ENCODE results near the gene NHLRC4.
"Not testable (repeated sequence)": the region's sequence is repeated elsewhere in the genome, so short reads cannot be mapped to it uniquely, and the experiment has no call there.

NHLRC4 gene

GRCh38 chr16:596736-597060 lies 29.9 kb downstream of the NHLRC4 start:
- DNase-seq (ENCODE audit: low read depth, low spot score): no peak

- not testable (repeated sequence) for DNase-seq (ENCODE audit: low read depth, low spot score)
Observed at GRCh38 chr16:597655-598054, 30.9 kb downstream of the NHLRC4 start.

- DNase-seq (ENCODE audit: low read depth, low spot score): no peak
Observed at GRCh38 chr16:598823-599739, 32.3 kb downstream of the NHLRC4 start.

- peak; percentile 43 for DNase-seq (ENCODE audit: low read depth, low spot score)
Observed at GRCh38 chr16:600781-601180, 34.0 kb downstream of the NHLRC4 start.

- no peak for DNase-seq (ENCODE audit: low read depth, low spot score)
Observed at GRCh38 chr16:603933-604332, 37.1 kb downstream of the NHLRC4 start.

- DNase-seq (ENCODE audit: low read depth, low spot score): no peak
Observed at GRCh38 chr16:606656-607307, 40.0 kb downstream of the NHLRC4 start.

- no peak for DNase-seq (ENCODE audit: low read depth, low spot score)
Observed at GRCh38 chr16:608019-608418, 41.2 kb downstream of the NHLRC4 start.

GRCh38 chr16:609316-609715 lies 42.5 kb downstream of the NHLRC4 start:
- no peak for DNase-seq (ENCODE audit: low read depth, low spot score)

GRCh38 chr16:609984-610383 lies 43.2 kb downstream of the NHLRC4 start:
- DNase-seq (ENCODE audit: low read depth, low spot score): no peak

- DNase-seq (ENCODE audit: low read depth, low spot score): peak; percentile 65
Observed at GRCh38 chr16:610513-611381, 43.9 kb downstream of the NHLRC4 start.

- DNase-seq (ENCODE audit: low read depth, low spot score): no peak
Observed at GRCh38 chr16:615122-615521, 48.3 kb downstream of the NHLRC4 start.

GRCh38 chr16:616733-617586 lies 50.2 kb downstream of the NHLRC4 start:
- no peak for DNase-seq (ENCODE audit: low read depth, low spot score)

- DNase-seq (ENCODE audit: low read depth, low spot score): no peak
Observed at GRCh38 chr16:617855-618254, 51.0 kb downstream of the NHLRC4 start.
